HG03280 (cell line): ENCODE data around the gene DUSP6.
A peak's percentile ranks its signal among the peaks of the same experiment; 100 is the strongest.

ENCODE experiments used
- ATAC-seq: cut with Tn5 transposase; IDR thresholded peaks from one replicate; pipeline ENCODE4 v1.9.1; 2021; ENCODE audit warnings: mild to moderate bottlenecking, moderate library complexity; ENCODE audit not compliant: unreplicated experiment

Gene DUSP6

GRCh38 chr12:89352492-89353187 is at the start of gene DUSP6:
TSS of gene DUSP6 (minus strand) at chr12:89352501. CDS start at chr12:89352039, 462 bp downstream.
- peak; percentile 27 for ATAC-seq

- ATAC-seq, result no peak
Observed at GRCh38 chr12:89401433-89402058, 49.2 kb upstream of the DUSP6 start.

- no peak for ATAC-seq
Observed at GRCh38 chr12:89400415-89400814, 48.1 kb upstream of the DUSP6 start.

- ATAC-seq, result no peak
Observed at GRCh38 chr12:89395712-89396111, 43.4 kb upstream of the DUSP6 start.

GRCh38 chr12:89393551-89394121 is 41.3 kb upstream of the DUSP6 start:
- ATAC-seq, result no peak

- ATAC-seq, result no peak
Observed at GRCh38 chr12:89392391-89392790, 40.1 kb upstream of the DUSP6 start.

- ATAC-seq, result no peak
Observed at GRCh38 chr12:89391726-89392336, 39.5 kb upstream of the DUSP6 start.

GRCh38 chr12:89390802-89391673 is 38.7 kb upstream of the DUSP6 start:
- ATAC-seq, result no peak

GRCh38 chr12:89389755-89390661 is 37.7 kb upstream of the DUSP6 start:
- no peak for ATAC-seq

GRCh38 chr12:89386138-89386537 is 33.8 kb upstream of the DUSP6 start:
- ATAC-seq, result no peak

- ATAC-seq, result no peak
Observed at GRCh38 chr12:89384807-89385206, 32.5 kb upstream of the DUSP6 start.

GRCh38 chr12:89384050-89384758 is 31.9 kb upstream of the DUSP6 start:
- no peak for ATAC-seq

GRCh38 chr12:89383235-89384049 is 31.1 kb upstream of the DUSP6 start:
- ATAC-seq, result no peak

GRCh38 chr12:89382328-89382727 is 30.0 kb upstream of the DUSP6 start:
- no peak for ATAC-seq

- no peak for ATAC-seq
Observed at GRCh38 chr12:89379839-89380467, 27.7 kb upstream of the DUSP6 start.

- ATAC-seq, result no peak
Observed at GRCh38 chr12:89379148-89379838, 27.0 kb upstream of the DUSP6 start.

GRCh38 chr12:89376844-89377243 is 24.5 kb upstream of the DUSP6 start:
- no peak for ATAC-seq
